HEK293 (cell line): Measurements from ENCODE around the gene EVX1.

Experiments used
- ATF2 ChIP-seq: fragments of 450-650 bp; formaldehyde crosslinking; IDR thresholded peaks from 2 replicates; pipeline ENCODE4 v1.5.1; 2016; ENCODE audit warnings: missing biosample characterization, missing genetic modification characterization, low read depth
- CTCF ChIP-seq: fragments of 450-650 bp; formaldehyde crosslinking; IDR thresholded peaks from 2 replicates; pipeline ENCODE4 v1.5.1; 2016; ENCODE audit warnings: missing biosample characterization, missing genetic modification characterization
- GLIS2 ChIP-seq: fragments of 450-650 bp; formaldehyde crosslinking; IDR thresholded peaks from 2 replicates; pipeline ENCODE4 v1.5.1; 2016; ENCODE audit warnings: missing biosample characterization, missing genetic modification characterization
- IKZF3 ChIP-seq: fragments of 450-650 bp; IDR thresholded peaks from 2 replicates; pipeline ENCODE4 v1.5.0; 2018; ENCODE audit warnings: missing biosample characterization, mild to moderate bottlenecking, missing genetic modification characterization, moderate library complexity
- PRDM1 ChIP-seq: fragments of 450-650 bp; formaldehyde crosslinking; IDR thresholded peaks from 2 replicates; pipeline ENCODE4; 2016; ENCODE audit warnings: missing biosample characterization, missing genetic modification characterization
- SCRT1 ChIP-seq: fragments of 450-650 bp; formaldehyde crosslinking; IDR thresholded peaks from 2 replicates; pipeline ENCODE4 v1.5.1; 2016; ENCODE audit warnings: missing biosample characterization, missing genetic modification characterization, borderline replicate concordance
- YY1 ChIP-seq: fragments of 450-650 bp; formaldehyde crosslinking; IDR thresholded peaks from 2 replicates; pipeline ENCODE4 v1.5.1; 2018; ENCODE audit warnings: missing biosample characterization, missing genetic modification characterization
- ZBTB26 ChIP-seq: fragments of 450-650 bp; formaldehyde crosslinking; optimal IDR thresholded peaks from 2 replicates; pipeline ENCODE3; 2016; ENCODE audit warnings: missing biosample characterization, mild to moderate bottlenecking, missing genetic modification characterization
- ZNF214 ChIP-seq: fragments of 450-650 bp; formaldehyde crosslinking; IDR thresholded peaks from 2 replicates; pipeline ENCODE4 v1.5.1; 2017; ENCODE audit warnings: missing biosample characterization, mild to moderate bottlenecking, missing genetic modification characterization, borderline replicate concordance
- ZNF311 ChIP-seq: fragments of 450-650 bp; formaldehyde crosslinking; IDR thresholded peaks from 2 replicates; pipeline ENCODE4 v1.5.1; 2017; ENCODE audit warnings: missing biosample characterization, missing genetic modification characterization, borderline replicate concordance
- ZNF513 ChIP-seq: fragments of 450-650 bp; IDR thresholded peaks from 2 replicates; pipeline ENCODE4 v1.5.1; 2018; ENCODE audit warnings: missing biosample characterization, missing genetic modification characterization
- ZSCAN18 ChIP-seq: fragments of 450-650 bp; formaldehyde crosslinking; IDR thresholded peaks from 2 replicates; pipeline ENCODE4 v1.5.1; 2016; ENCODE audit warnings: missing biosample characterization, missing genetic modification characterization

DNA sequence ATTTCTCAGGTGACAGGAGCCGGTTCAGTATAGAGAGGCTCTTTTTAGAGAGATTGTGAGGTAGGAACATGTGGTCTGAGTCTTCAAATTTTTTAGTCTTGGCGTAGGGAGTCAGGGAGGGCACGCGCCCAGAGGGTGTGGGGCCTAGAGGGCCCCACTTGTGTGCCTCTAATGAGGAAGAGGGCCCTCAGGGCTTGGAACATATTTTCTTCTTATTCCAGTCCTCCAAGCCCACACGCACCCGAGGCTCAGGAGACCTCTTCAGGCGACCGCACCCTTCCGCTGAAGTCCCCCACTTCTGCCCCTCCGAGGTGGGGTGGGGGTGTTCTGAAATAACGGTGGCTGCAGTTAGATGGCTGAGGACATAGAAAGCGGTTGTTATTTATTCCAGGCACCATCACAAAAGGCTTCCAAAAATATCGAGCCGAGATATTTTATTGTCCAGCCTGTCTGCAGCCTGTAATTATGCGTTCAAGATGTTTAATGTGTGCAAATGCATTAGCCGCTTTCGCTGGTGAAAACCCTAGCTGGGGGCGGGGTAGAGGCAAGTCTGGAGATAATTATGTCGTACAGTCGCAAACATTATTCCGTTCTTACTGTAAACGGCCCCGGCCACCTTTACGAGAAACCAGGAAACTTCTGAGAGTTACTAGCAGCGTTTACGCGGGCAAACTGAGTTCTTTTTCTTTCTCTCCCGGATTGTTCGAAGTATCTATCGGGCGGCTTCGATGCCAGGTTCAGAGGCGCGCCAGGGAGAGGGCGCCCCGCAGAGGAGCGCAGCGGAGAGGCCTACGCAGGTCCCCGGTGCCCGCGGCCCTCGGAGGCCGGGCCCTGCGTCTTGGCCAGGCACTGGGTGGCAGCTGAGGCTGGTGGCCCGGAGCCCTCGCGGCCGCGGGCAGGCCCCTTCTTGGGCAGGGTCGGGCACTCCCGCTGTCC, 29.8 kb upstream of the EVX1 start:
- TF ChIP-seq ZSCAN18 (tag by site-specific recombination) (no peak), YY1 (tag by site-specific recombination) (no peak), ZNF311 (tag by site-specific recombination) (no peak), CTCF (no peak), ZNF214 (tag by site-specific recombination) (no peak), SCRT1 (no peak), PRDM1 (tag by site-specific recombination) (no peak), ZBTB26 (no peak), IKZF3 (tag by site-specific recombination) (no peak), ZNF513 (no peak), GLIS2 (no peak), ATF2 (no peak)
